Activated CD8-positive, alpha-beta T cell treated with anti-CD3 and anti-CD28 coated beads for 36 hours (primary cell): Measurements from ENCODE around the gene RCOR3. TPM values are rescaled to one million over a fixed set of nuclear protein-coding genes. Genes with fewer than 3 reads are reported as not detected.
"Not testable (repeated sequence)": the region's sequence is repeated elsewhere in the genome, so short reads cannot be mapped to it uniquely, and the experiment has no call there.

Experiments used
- ATAC-seq: fragments of 200-7000 bp; cut with Tn5 transposase; one replicate; pipeline ENCODE4 v1.10.0; 2021; ENCODE audit warnings: mild to moderate bottlenecking, moderate library complexity
- CTCF ChIA-PET: fragments of 350-600 bp; sonication (Branson Sonifier 250); formaldehyde crosslinking; loops from one replicate; lab custom pipeline; 2021; ENCODE audit warnings: antibody characterized with exemption; lab: Charles Lee
- POLR2A ChIA-PET: fragments of 350-600 bp; sonication (Branson Sonifier 250); formaldehyde crosslinking; loops from one replicate; lab custom pipeline; 2021; ENCODE audit warnings: antibody characterized with exemption; lab: Charles Lee
- DNase-seq: peaks from one replicate; pipeline ENCODE4 v3.0.0-alpha.2; 2020
- H3K27ac Mint-ChIP-seq: one replicate; pipeline ENCODE4 v1.8.0; 2021; ENCODE audit warnings: mild to moderate bottlenecking, mixed read lengths
- H3K27me3 Mint-ChIP-seq: one replicate; pipeline ENCODE4 v1.8.0; 2021; ENCODE audit warnings: mixed read lengths
- H3K36me3 Mint-ChIP-seq: one replicate; pipeline ENCODE4 v1.8.0; 2021; ENCODE audit warnings: low read depth, mixed read lengths
- H3K4me1 Mint-ChIP-seq: one replicate; pipeline ENCODE4 v1.8.0; 2021; ENCODE audit warnings: low read depth, mixed read lengths
- H3K4me3 Mint-ChIP-seq: one replicate; pipeline ENCODE4 v1.8.0; 2021; ENCODE audit warnings: mild to moderate bottlenecking, moderate library complexity, mixed read lengths
- H3K9me3 Mint-ChIP-seq: one replicate; pipeline ENCODE4 v1.8.0; 2021; ENCODE audit warnings: mixed read lengths
- intact Hi-C: fragments of 100-400 bp; cut with micrococcal nuclease; formaldehyde crosslinking; loops from one replicate; pipeline ENCODE4 v1.10.0; 2022
- total RNA-seq, 2 experiments: library from RNA; stranded (reverse); gene quantifications; one replicate each; pipeline ENCODE4 v1.2.3, GENCODE V29; 2021
- TF ChIP-seq, protein P1 (sequence below): fragments of 200-600 bp; IDR thresholded peaks from one replicate; pipeline ENCODE4 v1.8.0; 2022; ENCODE audit warnings: antibody characterized with exemption, mild to moderate bottlenecking

Gene RCOR3
- total RNA-seq, 2 experiments from 2014 or later = 25.7 to 30.7 TPM

DNA sequence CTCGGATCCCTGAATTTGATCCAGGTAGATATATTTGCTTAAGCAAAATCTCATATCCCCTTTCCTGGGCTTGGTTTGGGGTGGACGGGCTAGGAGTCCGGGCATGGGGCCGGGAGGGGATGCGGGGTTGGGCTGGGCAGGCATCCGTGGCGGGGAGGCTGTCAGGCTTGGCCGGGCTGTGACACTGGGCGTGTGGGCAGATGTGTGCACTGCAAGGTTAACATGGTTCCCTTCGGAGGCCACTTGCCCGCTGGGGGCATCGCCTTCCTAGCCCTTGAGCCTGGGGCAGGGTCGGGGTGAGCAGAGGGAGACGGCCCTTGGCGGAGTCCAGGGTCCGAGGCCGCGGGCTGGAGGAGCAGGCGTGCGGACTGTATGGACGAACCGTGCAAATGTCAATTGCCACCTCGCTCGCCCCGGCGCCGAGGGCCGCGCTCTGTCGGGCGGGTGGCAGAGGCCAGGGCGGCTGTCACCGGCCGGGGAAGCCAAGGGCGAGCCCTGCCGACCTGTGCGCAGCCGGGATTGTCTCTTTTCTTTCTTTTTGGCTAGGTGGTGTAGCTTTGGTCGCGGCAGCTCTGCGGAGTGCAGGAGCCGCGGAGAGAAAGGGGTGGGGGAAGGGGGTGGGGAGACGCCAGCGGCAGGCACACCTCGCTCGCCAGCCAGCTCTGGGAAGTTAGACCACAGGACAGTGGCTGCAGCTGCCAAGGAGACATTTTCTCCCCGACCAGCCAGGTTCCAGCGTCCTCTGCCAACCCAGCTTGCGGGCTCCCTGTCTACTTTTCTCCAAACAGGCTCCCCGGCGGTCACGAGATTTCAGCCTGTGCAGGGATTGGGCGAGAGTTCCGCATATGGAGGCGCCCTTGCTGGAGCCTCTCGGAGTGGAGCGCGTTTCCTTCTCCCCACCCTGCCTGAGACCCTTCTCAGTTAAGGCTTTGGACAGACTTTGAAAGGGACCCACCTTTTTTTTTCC, 1.3 kb downstream of the RCOR3 start:
- Mint-ChIP-seq H3K27ac (peak overlapping the region; percentile 92), H3K9me3 (no peaks in the 10 kb centered on the region), H3K36me3 (peaks cover 24% of the 10 kb centered on the region), H3K4me3 (peak overlapping the region; percentile 82), H3K4me1 (peaks cover 22% of the 10 kb centered on the region), H3K27me3 (no peaks in the 10 kb centered on the region)
- ChIA-PET CTCF (interaction anchor here (0.8 to 2.1 kb wide), 7 partner anchors 13 to 814 kb away, joined by 3 to 8 read pairs (median 4); partner anchors contain the start of gene KCNH1), POLR2A (interaction anchor here (0.6 to 1.0 kb wide), 6 partner anchors 11 to 123 kb away, joined by 3 to 4 read pairs (median 4); partner anchors contain the start of gene TRAF5)
- TF ChIP-seq, protein P1, sequence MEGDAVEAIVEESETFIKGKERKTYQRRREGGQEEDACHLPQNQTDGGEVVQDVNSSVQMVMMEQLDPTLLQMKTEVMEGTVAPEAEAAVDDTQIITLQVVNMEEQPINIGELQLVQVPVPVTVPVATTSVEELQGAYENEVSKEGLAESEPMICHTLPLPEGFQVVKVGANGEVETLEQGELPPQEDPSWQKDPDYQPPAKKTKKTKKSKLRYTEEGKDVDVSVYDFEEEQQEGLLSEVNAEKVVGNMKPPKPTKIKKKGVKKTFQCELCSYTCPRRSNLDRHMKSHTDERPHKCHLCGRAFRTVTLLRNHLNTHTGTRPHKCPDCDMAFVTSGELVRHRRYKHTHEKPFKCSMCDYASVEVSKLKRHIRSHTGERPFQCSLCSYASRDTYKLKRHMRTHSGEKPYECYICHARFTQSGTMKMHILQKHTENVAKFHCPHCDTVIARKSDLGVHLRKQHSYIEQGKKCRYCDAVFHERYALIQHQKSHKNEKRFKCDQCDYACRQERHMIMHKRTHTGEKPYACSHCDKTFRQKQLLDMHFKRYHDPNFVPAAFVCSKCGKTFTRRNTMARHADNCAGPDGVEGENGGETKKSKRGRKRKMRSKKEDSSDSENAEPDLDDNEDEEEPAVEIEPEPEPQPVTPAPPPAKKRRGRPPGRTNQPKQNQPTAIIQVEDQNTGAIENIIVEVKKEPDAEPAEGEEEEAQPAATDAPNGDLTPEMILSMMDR = no peak
- DNase-seq (peak; percentile 84), ATAC-seq (peak; percentile 29)
- intact Hi-C loops = no loop called here

DNA sequence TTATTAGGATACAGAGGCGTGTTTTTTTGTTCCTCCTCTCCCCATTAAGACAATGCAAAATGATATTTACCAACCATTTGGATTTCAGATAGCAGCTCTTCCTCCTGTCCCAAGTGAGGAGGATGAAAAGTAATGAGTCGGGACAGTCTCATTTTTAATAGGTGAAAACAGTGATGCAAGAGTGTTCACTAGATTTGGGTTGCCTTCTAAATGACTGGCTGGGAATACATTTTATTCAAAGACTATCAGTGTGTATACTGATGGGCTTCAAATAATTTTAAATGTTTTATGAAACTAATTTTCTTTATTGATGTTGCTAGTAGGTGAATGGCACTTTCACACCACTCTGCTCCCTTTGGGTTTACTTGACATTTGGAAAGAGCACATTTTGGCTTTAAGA, 2.1 kb downstream of the RCOR3 start:
- POLR2A ChIA-PET = interaction anchor here (1.0 to 1.4 kb wide), 2 partner anchors 19 to 65 kb away, joined by 4 to 5 read pairs; partner anchors contain the start of gene TRAF5
- intact Hi-C loops = no loop called here
- H3K27ac Mint-ChIP-seq = peak overlapping the region; percentile 92
- peaks cover 24% of the 10 kb centered on the region for H3K36me3 Mint-ChIP-seq
- TF ChIP-seq, protein P1 = no peak
- no peaks in the 10 kb centered on the region for H3K27me3 Mint-ChIP-seq
- H3K4me3 Mint-ChIP-seq = peak overlapping the region; percentile 82
- no peaks in the 10 kb centered on the region for H3K9me3 Mint-ChIP-seq
- DNase-seq = no peak
- peaks cover 26% of the 10 kb centered on the region for H3K4me1 Mint-ChIP-seq
- no peak for ATAC-seq
- CTCF ChIA-PET = interaction anchor here (0.8 to 2.1 kb wide), 7 partner anchors 12 to 815 kb away, joined by 3 to 8 read pairs (median 4); partner anchors contain the start of gene KCNH1

DNA sequence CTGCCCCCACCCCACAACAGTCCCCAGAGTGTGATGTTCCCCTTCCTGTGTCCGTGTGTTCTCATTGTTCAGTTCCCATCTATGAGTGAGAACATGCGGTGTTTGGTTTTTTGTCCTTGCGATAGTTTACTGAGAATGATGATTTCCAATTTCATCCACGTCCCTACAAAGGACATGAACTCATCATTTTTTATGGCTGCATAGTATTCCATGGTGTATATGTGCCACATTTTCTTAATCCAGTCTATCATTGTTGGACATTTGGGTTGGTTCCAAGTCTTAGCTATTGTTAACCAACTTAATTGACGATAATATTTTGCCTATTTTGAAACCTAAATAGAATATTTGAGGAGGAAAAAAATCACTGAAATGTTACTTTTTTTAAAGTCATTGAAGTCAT, 3.9 kb downstream of the RCOR3 start:
- intact Hi-C loops, H3K27me3 Mint-ChIP-seq, H3K4me3 Mint-ChIP-seq, H3K27ac Mint-ChIP-seq, POLR2A ChIA-PET, H3K9me3 Mint-ChIP-seq, CTCF ChIA-PET, DNase-seq, ATAC-seq: not testable (repeated sequence)
- H3K4me1 Mint-ChIP-seq = peaks cover 28% of the 10 kb centered on the region
- H3K36me3 Mint-ChIP-seq = peaks cover 24% of the 10 kb centered on the region

DNA sequence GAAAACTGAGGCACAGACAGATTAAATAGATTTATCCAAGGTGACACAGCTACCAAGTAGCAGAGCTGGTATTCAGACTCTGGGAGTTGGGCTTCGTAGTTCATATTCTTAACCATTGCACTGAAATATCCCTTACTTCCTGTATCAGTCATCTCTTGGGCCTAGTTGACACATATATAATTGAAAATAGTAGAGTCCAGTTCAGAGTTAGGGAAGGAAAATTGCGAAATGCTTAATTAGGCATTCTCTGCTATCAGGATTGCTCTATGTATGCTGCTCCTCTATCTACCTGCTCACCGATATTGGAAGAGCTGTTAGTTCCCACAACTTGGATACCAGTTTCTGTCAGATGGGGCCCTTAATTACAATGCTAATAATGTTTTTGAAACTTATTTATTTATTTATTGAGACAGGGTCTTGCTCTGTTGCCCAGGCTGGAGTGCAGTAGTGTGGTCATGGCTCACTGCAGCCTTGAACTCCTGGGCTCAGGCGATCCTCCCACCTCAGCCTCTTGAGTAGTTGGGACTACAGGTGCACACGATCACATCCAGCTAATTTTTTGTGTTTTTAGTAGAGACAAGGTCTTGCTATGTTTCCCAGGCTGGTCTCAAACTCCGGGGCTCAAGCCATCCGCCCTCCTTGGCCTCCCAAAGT, 8.2 kb downstream of the RCOR3 start:
- Mint-ChIP-seq H3K4me1 (peaks cover 20% of the 10 kb centered on the region), H3K27ac (no peak overlapping the region), H3K27me3 (no peaks in the 10 kb centered on the region), H3K9me3 (no peaks in the 10 kb centered on the region), H3K4me3 (no peak overlapping the region), H3K36me3 (peaks cover 25% of the 10 kb centered on the region)
- ATAC-seq (no peak), DNase-seq (no peak)
- CTCF ChIA-PET = interaction anchor here (1.8 kb wide), 1 partner anchor 56 kb away, joined by 4 read pairs; no protein-coding TSS in a partner anchor
- TF ChIP-seq, protein P1 = no peak
- POLR2A ChIA-PET = interaction anchor here (0.7 to 0.8 kb wide), 2 partner anchors 29 to 45 kb away, joined by 3 read pairs; no protein-coding TSS in a partner anchor
- intact Hi-C loops = no loop called here

DNA sequence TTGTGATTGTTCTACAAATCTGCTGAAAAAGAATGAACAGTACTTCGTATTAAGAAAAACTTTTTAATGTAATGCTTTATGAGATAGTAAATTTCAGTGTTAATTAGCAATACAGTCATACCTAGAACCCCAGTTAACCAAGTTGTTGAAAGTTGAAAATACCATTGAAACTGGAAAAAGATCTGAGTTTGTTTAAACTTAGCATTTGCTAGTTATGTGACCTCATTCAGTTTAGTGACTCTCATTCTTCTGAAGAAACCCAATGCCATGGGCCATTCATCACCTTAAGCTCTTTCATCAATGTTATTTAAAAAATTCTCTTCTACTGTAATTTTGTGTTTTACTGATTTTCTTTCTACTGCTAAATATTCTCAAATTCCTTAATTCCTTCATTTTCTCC, 20.2 kb downstream of the RCOR3 start:
- DNase-seq (no peak), ATAC-seq (peak; percentile 34)
- H3K27ac Mint-ChIP-seq = no peak overlapping the region
- H3K4me1 Mint-ChIP-seq = peaks cover 6% of the 10 kb centered on the region
- CTCF ChIA-PET = interaction anchor here (1.0 to 1.1 kb wide), 2 partner anchors 17 to 19 kb away, joined by 3 to 4 read pairs; no protein-coding TSS in a partner anchor
- POLR2A ChIA-PET = no interaction called here
- H3K36me3 Mint-ChIP-seq = peaks cover 9% of the 10 kb centered on the region
- no peak overlapping the region for H3K4me3 Mint-ChIP-seq
- intact Hi-C loops = no loop called here
- H3K27me3 Mint-ChIP-seq = no peaks in the 10 kb centered on the region
- TF ChIP-seq, protein P1 = no peak
- H3K9me3 Mint-ChIP-seq = no peaks in the 10 kb centered on the region
